ENCODE measurements around the gene SPINT2.

SPINT2 gene

GRCh38 chr19:38307597-38307996 is 43.2 kb downstream of the SPINT2 start:
- FAIRE-seq, result no peak
- no peak for TF ChIP-seq CTCF (IDR thresholded peaks at IDR 0.05; ENCODE audit: insufficient read depth, missing control alignments)
- no peak for DNase-seq (ENCODE audit: insufficient read length, low spot score)

GRCh38 chr19:38308006-38308766 is 43.8 kb downstream of the SPINT2 start:
- no peak for DNase-seq (ENCODE audit: insufficient read length, low spot score)
- FAIRE-seq, result no peak
- TF ChIP-seq CTCF (IDR thresholded peaks at IDR 0.05; ENCODE audit: insufficient read depth, missing control alignments), result no peak

- no peak for FAIRE-seq
- no peak for DNase-seq (ENCODE audit: insufficient read length, low spot score)
- no peak for TF ChIP-seq CTCF (IDR thresholded peaks at IDR 0.05; ENCODE audit: insufficient read depth, missing control alignments)
Measured at GRCh38 chr19:38308926-38309614, 44.7 kb downstream of the SPINT2 start.

GRCh38 chr19:38309615-38310278 is 45.4 kb downstream of the SPINT2 start:
- FAIRE-seq, result no peak
- no peak for TF ChIP-seq CTCF (IDR thresholded peaks at IDR 0.05; ENCODE audit: insufficient read depth, missing control alignments)

GRCh38 chr19:38310279-38310670 is 45.9 kb downstream of the SPINT2 start:
- no peak for DNase-seq (ENCODE audit: insufficient read length, low spot score)
- FAIRE-seq, result no peak
- TF ChIP-seq CTCF (IDR thresholded peaks at IDR 0.05; ENCODE audit: insufficient read depth, missing control alignments), result no peak

More at GRCh38 chr19:38309615-38310278, 45.4 kb downstream of the SPINT2 start:
- DNase-seq (ENCODE audit: insufficient read length, low spot score), result no peak

- DNase-seq (ENCODE audit: insufficient read length, low spot score) (no peak), FAIRE-seq (no peak)
- TF ChIP-seq CTCF (IDR thresholded peaks at IDR 0.05; ENCODE audit: insufficient read depth, missing control alignments), result no peak
Measured at GRCh38 chr19:38310986-38311385, 46.6 kb downstream of the SPINT2 start.

Data from D721Med (cell line).